Esophagus mucosa (tissue), 1 donor: ENCODE data around the gene GRAMD1A. TPM values are rescaled to one million over a fixed set of nuclear protein-coding genes. Genes with fewer than 3 reads are reported as not detected.
A peak's percentile ranks its signal among the peaks of the same experiment; 100 is the strongest.
"Not testable (repeated sequence)": the region's sequence is repeated elsewhere in the genome, so short reads cannot be mapped to it uniquely, and the experiment has no call there.

Experiments used
- ATAC-seq: fragments of 200-7000 bp; cut with Tn5 transposase; one replicate; pipeline ENCODE4 v1.9.1; 2020
- total RNA-seq: library from RNA; stranded (reverse); gene quantifications from one replicate; pipeline ENCODE4 v1.2.4, GENCODE V29; 2023
- donor health status: DM: yes; HTN: yes; CAD: no.

GRAMD1A gene
- 11.8 TPM for total RNA-seq

DNA sequence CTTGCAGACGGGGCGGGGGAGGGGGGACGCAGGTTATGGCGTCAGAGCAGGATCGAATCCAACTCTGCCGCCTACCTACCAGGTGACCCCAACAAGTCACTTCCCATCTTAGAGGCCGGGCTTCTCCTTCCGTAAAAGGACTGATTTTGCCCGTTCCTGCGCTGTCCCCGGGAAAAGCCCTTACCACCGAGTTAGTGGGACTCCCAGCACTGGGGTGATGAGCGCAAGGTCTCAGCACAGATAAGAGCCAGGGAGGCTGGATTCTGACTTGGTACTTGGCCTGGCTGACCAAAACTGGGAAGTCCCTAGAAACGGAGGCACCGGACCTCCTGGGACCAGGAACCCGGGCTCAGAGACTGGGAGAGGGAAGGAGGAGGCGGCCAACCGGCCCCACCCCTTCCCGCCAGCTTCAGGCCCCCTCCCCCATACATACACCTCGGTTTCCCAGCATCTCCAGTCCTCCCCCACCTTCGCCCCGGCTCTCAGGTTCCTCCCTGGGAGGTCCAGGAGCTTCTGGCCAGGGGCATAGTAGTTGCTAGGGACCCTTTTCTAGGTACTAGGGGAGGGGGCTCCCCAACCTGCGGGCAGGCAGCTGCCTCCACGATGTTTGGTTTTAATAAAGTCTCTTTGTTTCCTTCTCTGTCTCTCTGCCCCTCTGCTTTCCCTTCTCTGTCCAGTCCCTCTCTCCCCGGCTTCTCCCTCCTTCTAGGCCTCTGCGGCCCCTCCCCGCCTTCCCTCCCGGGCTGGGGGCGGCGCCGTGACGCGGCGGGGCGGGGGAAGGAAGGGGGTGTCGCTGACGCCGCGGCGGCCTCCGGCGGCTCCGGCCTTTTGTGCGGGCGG lies at the start of gene GRAMD1A:
Gene GRAMD1A (plus strand): TSS at position 826 of the 840 bp plus-strand sequence. CDS start 156 bp downstream, outside the sequence.
- peak; percentile 81 for ATAC-seq

GRCh38 chr19:34953092-34953491 lies 47.0 kb upstream of the GRAMD1A start:
- no peak for ATAC-seq

DNA sequence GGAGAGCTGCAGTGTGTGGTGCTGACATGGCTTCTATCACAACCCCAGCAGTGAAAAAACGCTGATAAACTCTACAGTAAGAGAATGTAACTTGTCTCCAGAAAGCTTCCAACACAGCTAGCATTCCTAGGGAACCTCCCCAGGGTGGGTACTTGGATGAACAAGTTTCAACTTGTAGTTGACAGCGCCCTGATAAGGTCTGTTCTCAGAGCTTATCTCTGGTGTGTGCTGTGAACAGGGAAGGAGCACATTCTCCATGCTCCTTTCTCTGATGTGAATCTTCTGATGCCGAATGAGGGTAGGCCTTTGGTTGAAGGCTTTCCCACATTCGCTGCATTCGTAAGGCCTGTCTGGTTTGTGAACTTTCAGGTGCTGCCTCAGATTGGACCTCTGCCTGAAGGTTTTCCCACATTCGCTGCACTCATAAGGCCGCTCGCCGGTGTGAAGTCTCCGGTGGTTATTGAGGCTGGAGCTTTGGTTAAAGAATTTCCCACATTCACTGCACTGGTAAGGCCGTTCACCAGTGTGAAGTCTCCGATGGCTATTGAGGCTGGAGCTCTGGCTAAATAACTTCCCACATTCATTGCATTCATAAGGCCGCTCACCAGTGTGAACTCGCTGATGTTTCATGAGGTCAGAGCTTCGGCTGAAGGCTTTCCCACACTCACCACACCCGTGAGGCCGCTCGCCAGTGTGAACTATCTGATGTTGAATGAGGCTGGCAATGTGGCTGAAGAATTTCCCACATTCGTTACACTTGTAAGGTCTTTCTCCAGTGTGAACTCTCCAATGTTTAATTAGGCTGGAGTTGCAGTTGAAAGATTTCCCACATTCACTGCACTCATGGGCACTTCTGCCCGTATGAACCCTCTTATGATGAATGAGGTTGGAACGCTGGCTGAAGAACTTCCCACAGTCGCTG lies 42.0 kb upstream of the GRAMD1A start:
- ATAC-seq = no peak

GRCh38 chr19:34959021-34959420 lies 41.1 kb upstream of the GRAMD1A start:
- no peak for ATAC-seq

GRCh38 chr19:34960103-34960805 lies 39.9 kb upstream of the GRAMD1A start:
- no peak for ATAC-seq

- ATAC-seq = no peak
Measured at GRCh38 chr19:34960940-34961679, 39.0 kb upstream of the GRAMD1A start.

GRCh38 chr19:34961775-34962686 lies 38.1 kb upstream of the GRAMD1A start:
- ATAC-seq = no peak

GRCh38 chr19:34962687-34963572 lies 37.2 kb upstream of the GRAMD1A start:
- no peak for ATAC-seq

DNA sequence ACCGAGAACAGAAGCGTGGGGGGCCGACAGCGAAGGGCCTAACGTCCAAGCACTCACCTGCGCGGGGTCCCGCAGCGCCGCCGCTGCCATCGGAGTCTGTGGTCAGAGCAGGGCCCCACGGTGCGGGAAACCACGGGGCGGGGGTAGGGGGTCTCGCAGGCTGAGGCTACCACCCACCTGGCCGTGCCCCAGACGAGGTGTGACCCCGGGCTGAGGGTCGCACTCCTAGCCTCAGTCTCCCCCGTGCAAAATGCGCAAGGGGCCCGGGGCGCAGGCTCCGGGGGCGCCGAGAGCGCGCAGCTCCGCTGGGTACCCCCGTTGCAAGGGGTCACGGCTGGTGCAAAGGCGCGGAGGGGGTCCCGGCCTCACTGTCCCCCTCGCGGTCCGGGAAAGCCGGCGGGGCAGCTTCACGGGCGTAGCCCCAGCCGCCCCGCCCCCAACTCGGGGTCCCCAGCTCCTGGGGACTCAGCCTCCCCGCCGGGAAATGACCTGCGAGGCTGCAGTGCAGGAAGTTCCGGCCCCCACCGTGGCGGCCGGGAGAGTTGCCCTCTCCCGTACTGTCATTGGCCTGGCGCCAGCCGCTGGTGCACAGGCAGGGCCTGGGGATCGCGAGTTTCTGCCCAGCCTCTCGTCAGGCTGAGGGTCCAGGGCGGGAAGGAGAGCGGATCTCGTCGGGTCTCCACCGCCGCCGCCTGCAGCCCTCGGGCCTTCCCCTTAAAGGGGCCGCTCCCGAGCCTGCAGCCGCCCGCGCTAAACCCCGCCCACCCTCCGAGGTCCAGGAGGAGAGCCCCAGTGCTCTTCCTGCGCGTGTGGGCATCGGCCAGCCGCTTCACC lies 36.3 kb upstream of the GRAMD1A start, which contains the start of gene ZNF792:
Gene ZNF792 (minus strand): TSS at position 657 of the 834 bp plus-strand sequence. CDS start 567 bp downstream, at position 90.
- ATAC-seq = peak; percentile 62

DNA sequence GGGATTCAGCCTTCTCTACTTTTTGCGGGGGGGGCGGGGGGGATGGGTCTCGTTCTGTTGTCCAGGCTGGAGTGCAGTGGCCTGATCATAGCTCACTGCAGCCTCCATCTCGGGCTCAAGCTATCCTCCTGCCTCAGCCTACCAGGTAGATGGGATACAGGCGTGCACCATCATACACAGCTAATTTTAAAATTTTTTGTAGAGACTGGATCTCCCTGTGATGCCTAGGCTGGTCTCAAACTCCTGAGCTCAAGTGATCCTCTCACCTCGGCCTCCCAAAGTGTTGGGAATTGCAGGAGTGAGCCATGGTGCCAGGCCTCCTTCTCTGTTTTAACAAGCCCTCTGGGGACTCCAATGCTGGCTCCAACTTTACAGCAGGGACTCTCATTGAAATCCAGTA lies 35.5 kb upstream of the GRAMD1A start:
- ATAC-seq = no peak

DNA sequence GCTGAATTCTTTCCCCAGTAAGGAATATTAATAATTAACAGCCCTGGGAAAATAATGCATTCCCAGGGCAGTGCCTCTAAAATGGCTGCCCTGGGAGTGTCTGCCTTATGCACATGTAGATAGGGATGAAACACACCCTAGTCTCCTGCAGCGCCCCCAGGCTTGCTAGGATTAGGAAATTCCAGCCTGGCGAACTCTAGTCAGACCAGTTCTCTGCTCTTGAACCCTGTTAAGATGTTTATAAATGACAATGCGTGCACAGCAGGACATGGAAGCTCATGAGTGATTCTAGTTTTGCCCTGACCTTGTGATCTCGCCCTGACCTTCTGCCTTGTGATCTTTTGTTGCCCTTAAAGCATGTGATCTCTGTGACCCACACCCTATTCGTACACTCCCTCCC lies 34.6 kb upstream of the GRAMD1A start:
- ATAC-seq = not testable (repeated sequence)

GRCh38 chr19:34967551-34967950 lies 32.6 kb upstream of the GRAMD1A start:
- ATAC-seq = no peak

DNA sequence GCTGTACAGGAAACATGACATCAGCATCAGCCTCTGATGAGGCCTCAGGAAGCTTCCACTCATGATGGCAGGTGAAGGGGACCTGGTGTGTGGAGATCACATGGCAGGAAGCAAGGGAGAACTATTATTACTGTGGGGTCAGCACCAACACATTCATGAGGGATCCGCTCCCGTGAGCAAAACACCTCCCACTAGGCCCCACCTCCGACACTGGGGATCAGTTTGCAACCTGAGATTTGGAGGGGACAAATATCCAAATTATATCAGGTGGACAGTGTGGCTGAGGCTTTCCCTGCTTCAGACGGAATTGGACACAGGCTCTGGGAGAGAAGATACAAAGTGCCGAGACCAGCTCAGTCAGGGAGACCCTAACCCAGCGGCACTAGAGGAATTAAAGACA lies 30.4 kb upstream of the GRAMD1A start:
- no peak for ATAC-seq

GRCh38 chr19:34970185-34970780 lies 29.8 kb upstream of the GRAMD1A start:
- ATAC-seq = not testable (repeated sequence)

DNA sequence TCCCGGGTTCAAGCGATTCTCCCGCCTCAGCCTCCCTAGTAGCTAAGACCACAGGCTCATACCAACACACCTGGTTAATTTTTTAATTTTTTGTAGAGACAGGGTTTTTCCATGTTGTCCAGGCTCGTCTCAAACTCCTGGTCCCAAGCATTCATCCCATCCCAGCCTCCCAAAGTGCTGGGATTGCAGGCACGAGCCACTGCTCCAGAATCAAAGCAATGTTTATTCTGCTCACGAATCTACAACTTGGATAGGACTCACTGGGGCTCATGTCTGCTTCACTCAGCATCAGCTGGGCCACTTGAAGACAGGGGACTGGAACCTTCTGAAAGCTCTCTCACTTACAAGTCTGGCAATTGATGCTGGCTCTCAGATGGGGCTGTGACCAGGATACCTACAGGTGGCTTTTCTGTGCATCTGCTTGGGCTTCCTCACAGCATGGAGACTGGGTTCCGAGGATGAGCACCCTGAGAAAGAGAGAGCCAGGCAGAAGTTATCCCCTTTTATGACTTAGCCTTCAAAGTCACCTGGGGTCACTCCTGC lies 27.9 kb upstream of the GRAMD1A start:
- no peak for ATAC-seq

- ATAC-seq = no peak
Measured at GRCh38 chr19:34974646-34975045, 25.5 kb upstream of the GRAMD1A start.

- ATAC-seq = no peak
Measured at GRCh38 chr19:34975056-34975455, 25.1 kb upstream of the GRAMD1A start.

- ATAC-seq = no peak
Measured at GRCh38 chr19:34976611-34977010, 23.5 kb upstream of the GRAMD1A start.
